NT2/D1 (cell line): ENCODE measurements around the gene GABBR2.

Experiments
- YY1 ChIP-seq: IDR thresholded peaks from 2 replicates; pipeline ENCODE4 v1.6.1; 2011; ENCODE audit not compliant: insufficient read length, insufficient read depth
- ZNF274 ChIP-seq: IDR thresholded peaks from 2 replicates; pipeline ENCODE4 v1.6.1; 2011; ENCODE audit warnings: mild to moderate bottlenecking, low read depth, low read length

DNA sequence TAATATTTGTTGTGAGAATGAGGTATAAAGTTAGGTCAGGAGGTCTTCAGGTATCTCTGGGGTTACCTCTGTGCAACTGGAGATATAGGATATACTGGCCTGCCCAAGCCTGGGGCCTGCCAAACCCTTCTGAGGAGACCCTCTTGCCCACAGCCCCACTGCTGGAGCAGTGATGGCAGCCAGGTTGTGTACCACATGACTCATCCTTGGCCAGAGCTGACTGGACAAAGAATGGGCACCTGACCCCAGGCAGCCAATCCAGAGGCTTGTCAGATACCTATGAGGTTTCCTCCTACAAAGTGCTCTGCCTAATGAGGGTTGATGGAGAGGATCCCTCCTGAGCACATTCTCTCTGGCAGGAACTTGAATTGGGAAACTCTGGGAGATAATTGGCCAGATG is 397.2 kb downstream of the GABBR2 start:
- TF ChIP-seq YY1 (no peak), ZNF274 (no peak)
